ENCODE measurements around the gene ANXA6.

GRCh38 chr5:151127926-151128325 is 29.7 kb downstream of the ANXA6 start:
- TF ChIP-seq CTCF (IDR thresholded peaks at IDR 0.05) (no peak), POLR2AphosphoS5 (IDR thresholded peaks at IDR 0.05) (no peak), EP300 (IDR thresholded peaks at IDR 0.05) (no peak)

Data from suprapubic skin (tissue), 4 donors.